Bronchial smooth muscle cell (primary cell): ENCODE measurements around the gene MSN. TPM values are rescaled to one million over a fixed set of nuclear protein-coding genes. Genes with fewer than 3 reads are reported as not detected.

Experiments
- total RNA-seq: library from RNA; depleted of rRNA; stranded (reverse); fragments of >200 nt; gene quantifications from 2 replicates; pipeline ENCODE4 v1.2.1, GENCODE V29; 2014

The MSN gene
- total RNA-seq, result 97.7 and 120 TPM in 2 replicates

DNA sequence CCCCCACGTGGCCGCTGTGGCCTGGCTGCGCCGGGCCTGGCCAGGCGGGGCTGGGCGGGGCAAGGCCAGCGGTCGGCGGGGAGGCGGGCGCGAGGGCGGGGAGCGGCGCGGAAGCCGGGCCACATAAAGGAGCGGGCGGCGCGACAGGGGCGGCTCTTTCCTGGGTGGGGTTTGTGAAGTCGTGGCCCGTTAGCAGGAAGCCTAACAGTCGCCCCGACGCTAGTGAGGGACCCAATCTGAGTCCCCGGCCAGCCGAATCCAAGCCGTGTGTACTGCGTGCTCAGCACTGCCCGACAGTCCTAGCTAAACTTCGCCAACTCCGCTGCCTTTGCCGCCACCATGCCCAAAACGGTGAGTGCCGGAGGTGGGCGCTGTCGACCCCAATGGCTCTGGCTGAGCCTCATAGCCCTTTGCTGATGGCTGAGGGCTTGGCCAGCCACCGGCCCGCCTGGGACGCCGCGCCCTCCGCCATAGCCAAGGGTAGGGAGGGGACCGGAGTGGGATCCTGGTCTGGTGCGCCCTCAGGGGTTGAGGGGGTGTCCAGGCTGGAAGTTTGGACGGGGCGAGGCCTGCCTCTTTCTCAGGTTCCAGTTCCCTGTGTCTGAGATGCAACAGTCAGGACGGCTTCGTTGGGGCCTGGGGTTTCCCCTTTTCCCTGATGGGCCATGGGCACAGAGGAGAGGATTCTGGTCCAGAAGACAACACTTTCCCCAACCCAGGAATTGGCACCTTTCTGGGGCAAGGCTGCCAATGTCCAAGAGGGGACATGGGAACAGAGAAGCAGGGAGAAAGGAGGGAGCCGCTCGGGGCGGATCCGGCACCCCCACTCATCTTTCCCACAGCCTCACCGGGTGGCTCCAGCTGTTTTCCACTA, at the start of gene MSN:
Gene MSN (plus strand): TSS at position 152 of the 874 bp plus-strand sequence. CDS start 188 bp downstream, at position 340.

Other genes with a start within 250 kb of the MSN start
- gene LAS1L, start 132.9 kb upstream of the MSN start, total RNA-seq, result 14.9 and 18.0 TPM in 2 replicates